KBM-7 (cell line): Measurements from ENCODE around the gene CBY1.
A peak's percentile ranks its signal among the peaks of the same experiment; 100 is the strongest.

Experiments
- DNase-seq: peaks from one replicate; pipeline ENCODE4 v3.0.0-alpha.2; 2015
- in situ Hi-C: fragments of 300-500 bp; cut with MboI; formaldehyde crosslinking; loops from 2 replicates; pipeline ENCODE4 v1.14.3; 2020; ENCODE audit warnings: low sequenced_read_pairs, low pct_unique_long_range_greater_than_20kb, mixed read lengths

Gene CBY1

DNA sequence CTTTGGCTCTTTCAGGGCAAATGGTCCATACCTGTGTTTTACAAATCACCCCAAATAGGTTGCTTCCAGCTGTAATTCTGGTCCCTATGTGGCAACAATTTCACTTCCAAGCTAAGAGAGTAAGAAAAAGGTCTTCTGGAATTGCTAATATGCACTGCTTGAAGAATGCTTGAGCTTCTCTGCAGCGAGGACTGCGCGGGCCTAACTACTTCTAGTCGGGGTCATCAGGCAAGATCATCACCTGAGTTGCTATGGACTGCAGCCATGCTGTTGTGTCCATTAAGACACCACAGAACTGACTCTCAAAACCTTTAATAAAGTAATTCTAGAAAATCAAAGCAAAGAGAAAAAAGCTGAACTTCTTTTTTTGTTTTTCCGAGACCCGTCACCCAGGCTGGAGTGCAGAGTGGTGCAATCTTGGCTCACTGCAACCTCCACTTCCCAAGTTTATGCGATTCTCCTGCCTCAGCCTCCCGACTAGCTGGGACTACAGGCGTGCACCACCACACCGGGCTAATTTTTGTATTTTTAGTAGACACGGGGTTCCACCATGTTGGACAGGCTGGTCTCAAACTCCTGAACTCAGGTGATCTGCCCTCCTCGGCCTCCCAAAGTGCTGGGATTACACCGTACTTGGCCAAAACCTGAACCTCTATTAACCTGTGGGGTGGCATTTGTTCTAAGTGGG is 42.1 kb downstream of the CBY1 start:
- in situ Hi-C loops, result no loop called here
- no peak for DNase-seq

- in situ Hi-C loops, result no loop called here
- no peak for DNase-seq
These were observed 42.7 kb downstream of the CBY1 start for GRCh38 chr22:38699143-38699542.

- in situ Hi-C loops, result no loop called here
- DNase-seq, result peak; percentile 26
These were observed 43.3 kb downstream of the CBY1 start for GRCh38 chr22:38699784-38700183.

GRCh38 chr22:38700270-38700788 is 43.9 kb downstream of the CBY1 start:
- no peak for DNase-seq
- in situ Hi-C loops, result no loop called here

DNA sequence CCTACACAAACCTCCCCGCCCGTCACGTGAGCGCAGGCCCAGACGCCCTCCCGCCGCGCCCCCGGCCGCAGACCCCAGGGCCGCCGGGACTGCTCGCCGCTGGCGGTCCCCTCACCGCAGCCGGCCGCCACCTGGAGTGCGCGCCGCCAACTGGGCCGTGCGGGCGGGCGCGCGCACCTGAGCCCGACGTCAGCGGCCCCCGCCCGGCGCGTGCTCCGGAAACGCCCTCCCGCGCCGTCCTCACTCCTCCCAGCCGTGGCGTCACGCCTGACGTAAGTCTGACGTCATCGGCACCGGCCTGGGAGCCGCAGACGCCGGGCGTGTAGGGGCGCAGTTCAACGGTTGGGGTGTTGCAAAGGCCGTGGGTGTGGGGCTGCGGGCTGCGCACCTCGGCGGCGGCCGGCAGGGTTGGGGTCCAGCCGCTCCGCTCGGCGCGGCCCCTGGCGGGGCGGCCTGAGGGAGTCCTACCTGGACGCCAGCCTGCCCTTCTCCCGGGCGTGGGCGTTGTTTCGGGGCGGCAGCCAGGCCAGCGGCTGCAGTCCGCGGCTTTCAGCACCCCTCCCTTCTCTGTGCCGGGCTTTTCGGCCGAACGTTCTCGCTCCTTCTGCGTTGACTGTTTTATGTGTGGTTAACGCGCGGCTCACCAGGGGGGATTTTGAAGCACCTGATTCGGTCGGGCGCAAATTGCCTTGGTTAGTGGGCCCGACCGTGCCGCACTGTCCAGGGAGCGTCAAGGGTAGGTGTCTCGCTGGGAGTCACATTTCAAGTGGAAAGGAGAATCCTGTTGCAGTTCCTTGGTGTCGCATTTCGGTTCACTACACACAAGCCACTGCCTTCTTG is 44.6 kb downstream of the CBY1 start, which contains the start of gene JOSD1:
TSS of gene JOSD1 (minus strand) at position 155 of the 840 bp plus-strand sequence. CDS start 956 bp downstream, outside the sequence.
- peak; percentile 93 for DNase-seq
- in situ Hi-C loops, result no loop called here

DNA sequence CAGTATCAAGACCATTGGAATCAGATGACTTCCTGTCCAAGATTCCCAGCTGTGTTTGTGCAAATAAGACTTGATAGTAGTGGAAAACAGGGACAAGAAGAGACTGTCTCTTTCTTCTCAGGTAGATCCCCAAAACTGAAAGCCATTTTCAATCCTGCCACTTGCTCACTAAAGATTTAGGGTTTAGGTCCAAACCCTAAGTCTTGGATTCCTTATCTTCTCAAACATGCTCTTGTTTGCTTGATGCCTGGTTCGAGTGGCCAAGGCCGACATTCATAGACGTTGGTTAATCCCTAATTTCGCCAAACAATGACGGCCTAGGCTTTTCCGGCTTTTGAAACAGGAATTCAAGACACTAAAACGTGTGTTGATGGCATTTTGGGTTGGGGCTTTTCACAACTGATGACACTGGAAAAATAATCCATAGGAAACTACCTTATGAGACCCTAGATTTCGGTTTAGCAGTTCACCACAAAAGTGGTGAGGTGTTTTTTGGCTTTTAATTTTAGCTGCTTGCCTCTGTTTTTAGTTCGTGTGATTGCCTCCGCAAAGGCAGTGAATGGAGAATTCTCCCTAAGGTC is 48.3 kb downstream of the CBY1 start:
- in situ Hi-C loops, result no loop called here

GRCh38 chr22:38705235-38706100 is 49.0 kb downstream of the CBY1 start, which contains the start of gene GTPBP1:
TSS of gene GTPBP1 (plus strand) at chr22:38705944. CDS start at chr22:38705956, 12 bp downstream.
- DNase-seq, result peak; percentile 100
- in situ Hi-C loops, result no loop called here

More for the DNA sequence above, 48.3 kb downstream of the CBY1 start:
- DNase-seq, result no peak

DNA sequence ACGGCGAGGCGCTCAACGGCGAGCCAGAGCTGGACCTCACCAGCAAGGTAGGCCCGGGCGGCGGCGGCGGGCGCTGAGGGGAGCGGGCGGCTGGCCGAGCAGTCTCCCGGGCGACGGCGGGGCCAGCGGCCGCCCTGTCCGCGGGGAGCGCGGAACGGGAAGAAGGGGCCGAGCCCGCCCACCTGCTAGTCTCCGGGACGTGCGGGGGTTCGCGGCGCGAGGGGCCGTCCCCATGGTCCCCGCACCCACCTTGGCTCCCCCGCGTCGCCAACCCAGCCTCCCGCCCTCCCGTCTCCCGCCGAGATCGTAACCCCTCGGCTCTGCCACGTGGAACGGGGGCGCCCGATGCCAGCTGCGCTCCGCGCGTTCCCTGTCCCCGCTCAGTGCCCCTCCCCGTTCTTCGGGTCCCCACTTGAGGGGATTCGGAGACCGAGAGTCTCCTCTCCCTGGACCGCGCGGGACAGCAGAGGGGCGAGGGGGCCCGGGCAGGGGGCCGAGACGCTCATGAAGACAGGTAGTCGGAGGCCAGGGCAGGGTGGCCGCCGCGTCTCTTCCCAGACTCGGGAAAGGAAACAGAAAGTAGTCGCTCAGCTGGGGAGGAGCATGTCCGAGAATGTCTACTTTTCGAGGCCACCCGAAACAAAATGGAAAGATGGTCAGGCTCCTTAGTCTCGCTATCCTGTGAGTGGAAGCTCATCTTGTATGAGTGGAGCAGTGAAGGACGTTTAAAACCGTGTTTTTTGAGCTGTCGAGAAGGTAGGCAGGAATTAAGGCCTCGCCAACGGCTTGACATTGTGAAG is 49.9 kb downstream of the CBY1 start:
- in situ Hi-C loops, result no loop called here
- peak; percentile 29 for DNase-seq

DNA sequence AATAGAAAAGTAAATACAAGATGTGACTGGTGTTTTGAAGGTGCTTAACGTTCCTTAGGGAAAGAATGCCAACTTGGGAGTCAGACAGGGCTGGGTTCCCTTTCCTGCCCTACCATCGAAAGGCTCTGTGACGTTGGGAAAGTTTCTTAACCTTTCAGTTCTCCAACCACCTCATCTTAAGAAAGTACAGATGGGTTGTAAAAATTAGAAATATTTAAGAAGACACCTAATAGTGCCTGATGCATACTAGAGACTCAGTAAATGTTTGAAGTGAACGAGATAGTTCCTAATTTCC is 50.4 kb downstream of the CBY1 start:
- in situ Hi-C loops, result no loop called here
- no peak for DNase-seq

- DNase-seq, result no peak
- in situ Hi-C loops, result no loop called here
These were observed 50.9 kb downstream of the CBY1 start for GRCh38 chr22:38707346-38707745.

DNA sequence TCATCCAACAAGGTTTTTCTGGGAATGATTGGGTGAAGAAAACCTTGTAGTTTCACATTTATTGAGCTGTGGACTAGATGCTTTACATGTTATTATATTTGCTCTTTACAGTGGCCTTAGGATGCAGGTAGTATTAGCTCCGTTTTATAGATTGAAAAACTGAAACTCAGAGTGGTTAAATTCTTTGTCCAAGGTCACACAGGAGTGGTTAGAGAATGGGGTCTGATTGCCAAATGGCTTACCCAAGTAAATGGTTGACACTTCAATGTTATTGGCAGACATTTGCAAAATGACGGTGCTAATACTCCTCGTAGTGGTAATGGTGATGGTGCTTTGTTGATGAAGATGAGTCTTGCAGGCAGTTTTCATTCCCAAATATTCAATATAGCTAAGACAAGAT is 51.5 kb downstream of the CBY1 start:
- in situ Hi-C loops, result no loop called here
- DNase-seq, result no peak

DNA sequence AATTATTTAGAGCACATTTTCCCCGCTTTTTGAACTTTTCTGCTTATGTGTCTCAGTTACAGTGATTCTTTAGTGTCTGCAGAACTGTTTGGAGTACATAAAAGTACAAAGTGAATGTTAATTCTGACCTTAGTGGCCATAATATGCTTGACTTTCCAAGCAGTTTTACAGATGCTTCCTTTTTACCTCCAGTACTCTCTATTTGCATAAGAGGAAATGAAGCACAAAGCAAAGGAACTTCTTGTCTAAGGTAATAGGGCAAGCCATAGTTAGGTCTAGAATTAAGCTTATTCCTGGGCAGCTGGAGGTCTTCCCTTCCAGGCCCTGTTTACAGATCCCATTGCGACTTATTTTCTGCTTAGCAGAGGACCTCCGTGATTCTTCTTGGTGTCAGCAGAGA is 52.9 kb downstream of the CBY1 start:
- in situ Hi-C loops, result no loop called here
- DNase-seq, result no peak

DNA sequence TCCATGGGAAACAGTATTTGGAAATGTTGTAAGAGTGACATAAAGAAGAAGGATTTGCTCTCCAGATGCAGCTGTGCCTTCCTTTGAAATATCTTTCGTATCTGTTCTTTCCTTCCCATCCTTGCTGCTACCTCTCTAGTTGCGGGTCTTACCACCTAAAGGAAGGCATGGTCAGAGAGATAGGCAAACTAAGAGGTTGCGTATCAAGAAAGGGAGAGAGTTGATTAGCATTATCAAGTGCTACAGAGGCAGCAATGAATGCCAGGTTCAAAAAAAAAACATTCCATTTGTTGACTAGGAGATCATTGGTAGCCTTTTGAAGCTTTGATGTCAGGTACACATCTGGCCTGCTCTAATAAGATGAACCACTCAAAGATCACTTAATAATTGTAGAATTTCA is 53.9 kb downstream of the CBY1 start:
- no peak for DNase-seq
- in situ Hi-C loops, result no loop called here

DNA sequence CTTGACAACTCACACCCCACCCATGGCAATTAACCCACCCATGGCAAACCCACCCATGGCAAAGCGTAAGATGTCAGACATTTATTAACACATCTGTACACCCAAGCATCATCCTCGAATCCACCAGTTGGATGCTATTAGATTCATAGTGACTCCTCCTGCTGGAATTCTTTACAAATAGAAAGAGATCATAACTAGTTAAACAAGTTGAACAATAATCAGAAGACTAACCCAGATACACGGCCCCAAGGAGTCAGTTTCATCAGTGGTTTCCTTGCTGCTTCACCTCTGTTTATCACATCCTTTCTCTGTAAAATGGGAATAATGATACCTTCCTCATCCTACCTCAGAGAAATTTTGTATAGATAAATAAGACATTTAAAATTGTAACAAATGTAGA is 54.4 kb downstream of the CBY1 start:
- in situ Hi-C loops, result no loop called here
- no peak for DNase-seq

DNA sequence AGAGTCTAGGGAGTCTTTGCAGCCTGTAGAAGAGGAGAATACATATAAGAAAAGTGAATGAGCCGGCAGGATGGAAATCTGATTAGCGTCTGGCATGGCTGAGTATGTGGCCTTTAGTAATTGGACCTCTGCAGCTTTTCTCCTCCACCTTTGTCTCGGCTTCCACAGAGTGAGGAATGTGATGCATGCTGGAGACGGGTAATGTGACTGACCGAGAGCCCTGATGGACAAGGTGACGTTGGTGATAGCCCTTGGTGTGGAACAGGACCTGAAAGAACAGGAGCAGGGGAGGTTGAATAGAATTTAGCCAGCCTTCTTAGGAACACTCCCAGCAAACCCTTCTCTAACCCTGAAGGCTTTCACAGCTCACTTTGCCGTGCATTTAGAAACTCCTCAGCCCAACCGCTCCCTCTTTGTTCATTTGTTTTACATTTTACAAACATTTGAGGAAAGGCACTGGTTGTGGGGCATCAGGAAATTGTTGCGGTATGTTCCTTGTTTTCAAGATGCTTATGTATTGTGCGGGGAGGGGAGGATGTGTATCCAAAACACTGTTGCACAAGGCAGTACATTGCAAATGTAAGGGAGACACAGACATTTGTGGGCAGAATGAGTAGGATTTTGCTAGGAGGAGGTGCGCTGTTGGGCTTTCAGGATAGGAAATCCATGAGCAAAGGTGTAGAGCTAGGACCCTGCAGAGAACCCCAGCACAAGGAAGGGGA is 56.2 kb downstream of the CBY1 start:
- DNase-seq, result no peak
- in situ Hi-C loops, result no loop called here

GRCh38 chr22:38713921-38714320 is 57.5 kb downstream of the CBY1 start:
- DNase-seq, result no peak
- in situ Hi-C loops, result no loop called here

GRCh38 chr22:38715176-38715764 is 58.8 kb downstream of the CBY1 start:
- DNase-seq, result no peak
- in situ Hi-C loops, result no loop called here
